ENCODE results near the gene ADAMTS20. TPM values are rescaled to one million over a fixed set of nuclear protein-coding genes. Genes with fewer than 3 reads are reported as not detected.

The ADAMTS20 gene
- total RNA-seq, 1 experiment from 2014 or later = 2.7 TPM

- no peaks in the 10 kb centered on the region for H3K9me3 ChIP-seq (ENCODE audit: control insufficient read depth, low read depth, low read length)
- no peak overlapping the region for H3K4ac ChIP-seq (ENCODE audit: low read depth, low read length)
- H4K91ac ChIP-seq (ENCODE audit: insufficient read length, low read depth, low read length) = no peak overlapping the region
- no peaks in the 10 kb centered on the region for H3K79me2 ChIP-seq (ENCODE audit: insufficient read depth, low read length)
- H3K9ac ChIP-seq (ENCODE audit: extremely low read depth, insufficient read length, low read length) = no peak overlapping the region
- H4K8ac ChIP-seq (replicated peaks; ENCODE audit: insufficient read length, low read depth, low read length) = no peak overlapping the region
- no peaks in the 10 kb centered on the region for H3K4me1 ChIP-seq (ENCODE audit: insufficient read depth, low read length)
- no peaks in the 10 kb centered on the region for H3K23me2 ChIP-seq (ENCODE audit: insufficient read length, low read depth, low read length, poor library complexity, severe bottlenecking)
- Mint-ChIP-seq H3K36me3 (ENCODE audit: insufficient read depth in 1 of 3, low read depth in 3 of 3) (no peaks in the 10 kb centered on the region), H3K9me3 (no peaks in the 10 kb centered on the region), H3K4me1 (no peaks in the 10 kb centered on the region), H3K27me3 (ENCODE audit: low read depth) (no peaks in the 10 kb centered on the region), H3K27ac (no peak overlapping the region), H3K4me3 (no peak overlapping the region)
- no peak overlapping the region for H2BK15ac ChIP-seq (ENCODE audit: low read depth, low read length)
- DNase-seq = no peak
- WGBS (ENCODE audit: extremely low coverage, insufficient read length, low lambda C conversion rate) = no CpG with 5 or more reads among the region's 1 CpG
- no peak overlapping the region for H3K23ac ChIP-seq (ENCODE audit: insufficient read length, low read depth, low read length)
- no peak overlapping the region for H3K56ac ChIP-seq (ENCODE audit: insufficient read length, low read depth, low read length)
- H2BK5ac ChIP-seq (ENCODE audit: insufficient read length, low read length) = no peak overlapping the region
- H3K27ac ChIP-seq (ENCODE audit: insufficient read length, low read depth, low read length) = no peak overlapping the region
- H3K18ac ChIP-seq (ENCODE audit: insufficient read length, low read depth, low read length) = no peak overlapping the region
- no peak overlapping the region for H4K5ac ChIP-seq (ENCODE audit: insufficient read length, low read depth, low read length)
- H2BK20ac ChIP-seq (ENCODE audit: low read depth, low read length, poor library complexity, severe bottlenecking) = no peak overlapping the region
- H4K20me1 ChIP-seq (ENCODE audit: control insufficient read depth, insufficient read depth, insufficient read length) = no peaks in the 10 kb centered on the region
- no peak for TF ChIP-seq CTCF (conservative IDR thresholded peaks at IDR 0.05)
- no peaks in the 10 kb centered on the region for H3K79me1 ChIP-seq (ENCODE audit: insufficient read depth, low read depth, low read length, poor library complexity, severe bottlenecking)
- no peak overlapping the region for H2BK12ac ChIP-seq (ENCODE audit: insufficient read length, low read depth, low read length)
- no peak overlapping the region for H2AK5ac ChIP-seq (ENCODE audit: insufficient read length, low read length)
- H3T11ph ChIP-seq (ENCODE audit: low read length) = no peak overlapping the region
- H3K4me2 ChIP-seq (ENCODE audit: insufficient read depth, insufficient read length, low read length) = no peak overlapping the region
- H2BK120ac ChIP-seq (ENCODE audit: low read depth, low read length, poor library complexity, severe bottlenecking) = no peak overlapping the region
- no peak overlapping the region for H2AFZ ChIP-seq (ENCODE audit: low read length)
- H3K14ac ChIP-seq (ENCODE audit: insufficient read depth, low read length) = no peak overlapping the region
- H3K27me3 ChIP-seq (ENCODE audit: insufficient read depth, low read length) = no peaks in the 10 kb centered on the region
These were observed 38.3 kb upstream of the ADAMTS20 start for GRCh38 chr12:43590307-43590706.
